Neural crest cell (in vitro differentiated cells): ENCODE measurements around the gene SBF1. TPM values are rescaled to one million over a fixed set of nuclear protein-coding genes. Genes with fewer than 3 reads are reported as not detected.
A peak's percentile ranks its signal among the peaks of the same experiment; 100 is the strongest.

Experiments used
- DNase-seq: peaks from one replicate; pipeline ENCODE4 v3.0.0; 2021; ENCODE audit warnings: low read depth, mixed read lengths, low spot score
- H3K27ac Mint-ChIP-seq: one replicate; pipeline ENCODE4 v1.8.0; 2021; ENCODE audit warnings: mild to moderate bottlenecking, mixed read lengths; ENCODE audit not compliant: unreplicated experiment
- H3K27me3 Mint-ChIP-seq: 2 replicates; pipeline ENCODE4 v1.8.0; 2021; ENCODE audit warnings: low read depth, mild to moderate bottlenecking, mixed read lengths
- H3K36me3 Mint-ChIP-seq: 2 replicates; pipeline ENCODE4 v1.8.0; 2021; ENCODE audit warnings: low read depth, mild to moderate bottlenecking, mixed read lengths
- H3K4me1 Mint-ChIP-seq: 2 replicates; pipeline ENCODE4 v1.8.0; 2021; ENCODE audit warnings: mixed read lengths
- H3K4me3 Mint-ChIP-seq: one replicate; pipeline ENCODE4 v1.8.0; 2021; ENCODE audit warnings: mild to moderate bottlenecking, mixed read lengths
- H3K9me3 Mint-ChIP-seq: 2 replicates; pipeline ENCODE4 v1.8.0; 2021; ENCODE audit warnings: mixed read lengths
- total RNA-seq: library from RNA; stranded (reverse); gene quantifications from 2 replicates; pipeline ENCODE4 v1.2.1, GENCODE V29; 2021
- TF ChIP-seq, protein P1 (sequence below): fragments of 200-600 bp; sonication (generic); conservative IDR thresholded peaks from 2 replicates; pipeline ENCODE4 v1.5.0; 2021; ENCODE audit warnings: antibody characterized with exemption, mild to moderate bottlenecking

Gene SBF1
- total RNA-seq, 1 donor from 2014 or later, result 130 TPM

DNA sequence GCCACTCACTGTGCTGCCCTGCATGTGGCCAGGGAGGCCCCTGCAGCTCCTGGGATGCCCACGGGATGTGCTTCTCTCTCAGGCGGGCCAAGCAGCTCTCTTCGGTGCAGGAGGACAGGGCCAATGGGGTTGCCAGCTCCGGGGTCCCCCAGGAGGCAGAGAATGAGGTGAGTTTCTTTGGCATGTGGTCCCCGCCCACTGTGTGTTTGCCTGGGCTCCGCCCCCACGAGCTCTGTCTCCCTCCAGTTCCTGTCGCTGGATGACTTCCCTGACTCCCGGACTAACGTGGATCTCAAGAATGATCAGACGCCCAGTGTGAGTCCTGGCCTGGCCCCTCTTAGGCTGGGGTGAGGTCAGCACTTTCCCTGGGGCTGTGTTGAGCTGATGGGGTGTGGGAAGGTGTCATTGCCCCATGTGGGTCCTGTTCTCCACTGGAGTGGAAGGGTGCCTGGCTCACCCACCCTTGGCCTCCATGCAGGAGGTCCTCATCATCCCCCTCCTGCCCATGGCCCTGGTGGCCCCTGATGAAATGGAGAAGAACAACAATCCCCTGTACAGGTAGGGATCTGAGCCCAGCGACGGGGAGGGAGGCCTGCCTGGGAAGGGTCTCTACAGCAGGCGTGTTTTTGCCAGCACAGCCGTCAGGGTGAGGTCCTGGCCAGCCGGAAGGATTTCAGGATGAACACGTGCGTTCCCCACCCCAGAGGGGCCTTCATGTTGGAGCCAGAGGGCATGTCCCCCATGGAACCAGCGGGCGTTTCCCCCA lies 42.8 kb upstream of the SBF1 start:
- Mint-ChIP-seq H3K27me3 (no peaks in the 10 kb centered on the region), H3K4me3 (no peak overlapping the region)
- DNase-seq, result no peak

DNA sequence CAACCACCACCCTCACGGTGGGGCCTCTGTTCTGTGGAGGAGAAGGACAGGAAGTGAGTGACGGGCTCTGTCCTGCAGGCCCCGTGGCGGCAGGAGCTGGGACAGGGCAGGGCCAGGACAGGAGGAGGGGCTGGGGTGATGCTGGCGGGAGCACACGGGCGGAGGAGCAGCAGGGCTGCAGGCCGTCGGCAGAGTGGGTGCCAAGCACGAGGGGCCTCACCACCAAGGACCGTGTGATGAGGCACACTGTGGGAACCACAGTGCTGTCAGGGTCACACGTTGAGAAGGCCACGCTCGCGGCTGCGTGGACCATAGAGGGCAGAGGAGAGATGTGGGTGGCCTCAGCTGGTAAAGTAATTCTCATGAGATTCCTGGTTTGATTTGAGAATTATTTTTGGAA lies 42.1 kb upstream of the SBF1 start:
- Mint-ChIP-seq H3K36me3 (no peaks in the 10 kb centered on the region), H3K9me3 (no peaks in the 10 kb centered on the region), H3K4me3 (no peak overlapping the region), H3K4me1 (peaks cover 4% of the 10 kb centered on the region), H3K27me3 (no peaks in the 10 kb centered on the region), H3K27ac (no peak overlapping the region)
- no peak for DNase-seq
- TF ChIP-seq, protein P1, sequence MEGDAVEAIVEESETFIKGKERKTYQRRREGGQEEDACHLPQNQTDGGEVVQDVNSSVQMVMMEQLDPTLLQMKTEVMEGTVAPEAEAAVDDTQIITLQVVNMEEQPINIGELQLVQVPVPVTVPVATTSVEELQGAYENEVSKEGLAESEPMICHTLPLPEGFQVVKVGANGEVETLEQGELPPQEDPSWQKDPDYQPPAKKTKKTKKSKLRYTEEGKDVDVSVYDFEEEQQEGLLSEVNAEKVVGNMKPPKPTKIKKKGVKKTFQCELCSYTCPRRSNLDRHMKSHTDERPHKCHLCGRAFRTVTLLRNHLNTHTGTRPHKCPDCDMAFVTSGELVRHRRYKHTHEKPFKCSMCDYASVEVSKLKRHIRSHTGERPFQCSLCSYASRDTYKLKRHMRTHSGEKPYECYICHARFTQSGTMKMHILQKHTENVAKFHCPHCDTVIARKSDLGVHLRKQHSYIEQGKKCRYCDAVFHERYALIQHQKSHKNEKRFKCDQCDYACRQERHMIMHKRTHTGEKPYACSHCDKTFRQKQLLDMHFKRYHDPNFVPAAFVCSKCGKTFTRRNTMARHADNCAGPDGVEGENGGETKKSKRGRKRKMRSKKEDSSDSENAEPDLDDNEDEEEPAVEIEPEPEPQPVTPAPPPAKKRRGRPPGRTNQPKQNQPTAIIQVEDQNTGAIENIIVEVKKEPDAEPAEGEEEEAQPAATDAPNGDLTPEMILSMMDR, result no peak

More for the DNA sequence above, 42.8 kb upstream of the SBF1 start:
- TF ChIP-seq, protein P1, result no peak
- Mint-ChIP-seq H3K9me3 (no peaks in the 10 kb centered on the region), H3K4me1 (no peaks in the 10 kb centered on the region), H3K36me3 (no peaks in the 10 kb centered on the region), H3K27ac (no peak overlapping the region)

DNA sequence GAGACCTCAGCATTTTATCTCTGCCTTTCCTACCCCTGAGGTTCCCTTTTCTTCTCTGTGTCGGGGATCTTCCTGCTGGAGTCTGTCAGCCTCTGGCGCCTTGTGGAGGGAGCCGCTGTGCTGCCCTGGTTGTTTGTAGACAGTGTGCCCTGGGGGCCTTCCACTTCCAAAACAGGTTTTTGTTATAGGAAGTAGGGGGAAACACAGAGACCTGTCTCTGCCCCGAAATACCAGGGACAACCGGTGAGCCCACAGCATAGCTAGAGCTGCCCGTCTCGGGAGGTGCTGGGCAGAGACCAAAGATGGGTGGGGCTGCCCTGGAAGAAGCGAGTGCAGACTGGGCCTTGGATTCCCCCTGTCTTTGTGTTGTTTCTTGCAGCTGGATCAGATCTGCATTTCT lies 41.2 kb upstream of the SBF1 start:
- no peak for DNase-seq
- peak overlapping the region; percentile 35 for H3K27ac Mint-ChIP-seq
- H3K4me1 Mint-ChIP-seq, result peaks cover 4% of the 10 kb centered on the region
- no peaks in the 10 kb centered on the region for H3K9me3 Mint-ChIP-seq
- TF ChIP-seq, protein P1, result no peak
- no peaks in the 10 kb centered on the region for H3K27me3 Mint-ChIP-seq
- H3K36me3 Mint-ChIP-seq, result no peaks in the 10 kb centered on the region
- peak overlapping the region; percentile 23 for H3K4me3 Mint-ChIP-seq

DNA sequence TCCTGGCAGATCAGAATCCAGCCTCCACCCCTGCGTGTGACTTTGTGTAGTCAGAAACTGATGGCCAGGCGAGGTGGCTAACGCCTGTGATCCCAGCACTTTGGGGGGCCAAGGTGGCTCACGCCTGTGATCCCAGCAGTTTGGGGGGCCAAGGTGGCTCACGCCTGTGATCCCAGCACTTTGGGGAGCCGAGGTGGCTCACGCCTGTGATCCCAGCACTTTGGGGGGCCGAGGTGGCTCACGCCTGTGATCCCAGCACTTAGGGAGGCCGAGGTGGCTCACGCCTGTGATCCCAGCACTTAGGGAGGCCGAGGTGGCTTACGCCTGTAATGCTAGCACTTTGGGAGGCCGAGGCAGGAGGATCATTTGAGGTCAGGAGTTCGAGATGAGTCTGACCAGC lies 38.3 kb upstream of the SBF1 start:
- no peaks in the 10 kb centered on the region for H3K27me3 Mint-ChIP-seq
- H3K4me1 Mint-ChIP-seq, result peaks cover 16% of the 10 kb centered on the region
- no peaks in the 10 kb centered on the region for H3K9me3 Mint-ChIP-seq
- TF ChIP-seq, protein P1, result no peak
- no peak for DNase-seq
- no peak overlapping the region for H3K27ac Mint-ChIP-seq
- no peaks in the 10 kb centered on the region for H3K36me3 Mint-ChIP-seq
- no peak overlapping the region for H3K4me3 Mint-ChIP-seq

DNA sequence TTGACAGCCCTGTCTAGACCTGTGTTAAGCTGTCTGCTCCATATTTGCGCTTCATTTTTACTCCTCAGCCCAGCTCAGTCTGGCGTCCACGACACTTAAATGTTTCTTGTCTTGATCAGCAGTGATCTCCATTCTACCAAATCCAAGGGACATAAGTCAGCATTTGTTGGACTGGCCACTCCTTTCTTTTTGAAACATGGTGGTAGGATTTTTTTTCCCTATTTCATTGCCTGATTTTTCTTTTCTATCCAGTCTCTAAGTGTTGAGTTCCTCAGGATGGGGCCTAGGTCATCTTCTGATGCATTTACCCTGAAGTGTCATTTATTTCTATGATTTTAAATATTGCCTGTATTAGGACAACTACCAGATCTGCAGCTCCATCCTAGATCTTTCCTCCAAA lies 34.1 kb upstream of the SBF1 start:
- H3K36me3 Mint-ChIP-seq, result no peaks in the 10 kb centered on the region
- peaks cover 16% of the 10 kb centered on the region for H3K4me1 Mint-ChIP-seq
- no peaks in the 10 kb centered on the region for H3K9me3 Mint-ChIP-seq
- TF ChIP-seq, protein P1, result no peak
- peak overlapping the region; percentile 93 for H3K27ac Mint-ChIP-seq
- DNase-seq, result no peak
- H3K27me3 Mint-ChIP-seq, result no peaks in the 10 kb centered on the region
- H3K4me3 Mint-ChIP-seq, result peak overlapping the region; percentile 87
